Glutamatergic neuron (in vitro differentiated cells): Measurements from ENCODE around the gene PCDH19. TPM values are rescaled to one million over a fixed set of nuclear protein-coding genes. Genes with fewer than 3 reads are reported as not detected.

Source experiments
- DNase-seq: peaks from one replicate; pipeline ENCODE4 v3.0.0; 2022
- H3K27ac Mint-ChIP-seq: one replicate; pipeline ENCODE4 v1.8.0; 2020; ENCODE audit warnings: mild to moderate bottlenecking, mixed read lengths, inconsistent platforms; ENCODE audit not compliant: unreplicated experiment
- H3K27me3 Mint-ChIP-seq: one replicate; pipeline ENCODE4 v1.8.0; 2020; ENCODE audit warnings: mild to moderate bottlenecking, moderate library complexity, mixed read lengths, inconsistent platforms; ENCODE audit not compliant: unreplicated experiment
- H3K36me3 Mint-ChIP-seq: one replicate; pipeline ENCODE4 v1.8.0; 2020; ENCODE audit warnings: mild to moderate bottlenecking, mixed read lengths, inconsistent platforms; ENCODE audit not compliant: unreplicated experiment
- H3K4me1 Mint-ChIP-seq: one replicate; pipeline ENCODE4 v1.8.0; 2020; ENCODE audit warnings: mild to moderate bottlenecking, low read depth, mixed read lengths, inconsistent platforms; ENCODE audit not compliant: unreplicated experiment
- H3K4me3 Mint-ChIP-seq: one replicate; pipeline ENCODE4 v1.8.0; 2020; ENCODE audit warnings: mild to moderate bottlenecking, mixed read lengths, inconsistent platforms; ENCODE audit not compliant: unreplicated experiment
- H3K9me3 Mint-ChIP-seq: one replicate; pipeline ENCODE4 v1.8.0; 2020; ENCODE audit warnings: mild to moderate bottlenecking, moderate library complexity, mixed read lengths, inconsistent platforms; ENCODE audit not compliant: unreplicated experiment
- total RNA-seq: library from RNA; stranded (reverse); fragmentation: NEBNext Ultra II Directional; extraction: Animal tissue kit (Norgen Biotek cat#: 25700); gene quantifications from one replicate; pipeline ENCODE4 v1.2.1, GENCODE V29; 2021; ENCODE audit not compliant: unreplicated experiment
- TF ChIP-seq, protein P1 (sequence below): fragments of 200-600 bp; sonication (generic); IDR thresholded peaks from one replicate; pipeline ENCODE4 v1.5.0; 2021; ENCODE audit not compliant: partially characterized antibody, unreplicated experiment

PCDH19 gene
- total RNA-seq, 1 donor from 2014 or later, result 4.1 TPM

DNA sequence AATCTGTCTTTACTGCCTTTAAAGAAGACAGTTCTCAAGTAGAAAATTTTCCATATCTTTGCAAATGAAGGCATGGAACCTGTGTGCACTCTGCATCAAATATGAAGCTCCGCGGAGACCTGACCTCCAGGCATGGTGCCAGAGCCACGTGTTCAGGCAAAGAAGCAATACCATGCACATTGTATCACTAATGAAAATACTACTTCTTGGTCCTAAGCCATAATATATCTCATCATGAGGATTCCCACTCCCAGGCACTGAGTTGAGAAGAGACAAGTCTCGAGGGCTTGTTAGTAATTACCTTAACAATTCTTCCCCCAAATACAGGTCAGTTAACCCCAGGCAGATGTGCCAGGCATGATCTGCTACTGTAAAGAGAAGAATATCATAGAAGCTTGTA lies 56.7 kb downstream of the PCDH19 start:
- H3K36me3 Mint-ChIP-seq, result no peaks in the 10 kb centered on the region
- no peak overlapping the region for H3K4me3 Mint-ChIP-seq
- H3K4me1 Mint-ChIP-seq, result peaks cover 5% of the 10 kb centered on the region
- no peak overlapping the region for H3K27ac Mint-ChIP-seq
- TF ChIP-seq, protein P1, sequence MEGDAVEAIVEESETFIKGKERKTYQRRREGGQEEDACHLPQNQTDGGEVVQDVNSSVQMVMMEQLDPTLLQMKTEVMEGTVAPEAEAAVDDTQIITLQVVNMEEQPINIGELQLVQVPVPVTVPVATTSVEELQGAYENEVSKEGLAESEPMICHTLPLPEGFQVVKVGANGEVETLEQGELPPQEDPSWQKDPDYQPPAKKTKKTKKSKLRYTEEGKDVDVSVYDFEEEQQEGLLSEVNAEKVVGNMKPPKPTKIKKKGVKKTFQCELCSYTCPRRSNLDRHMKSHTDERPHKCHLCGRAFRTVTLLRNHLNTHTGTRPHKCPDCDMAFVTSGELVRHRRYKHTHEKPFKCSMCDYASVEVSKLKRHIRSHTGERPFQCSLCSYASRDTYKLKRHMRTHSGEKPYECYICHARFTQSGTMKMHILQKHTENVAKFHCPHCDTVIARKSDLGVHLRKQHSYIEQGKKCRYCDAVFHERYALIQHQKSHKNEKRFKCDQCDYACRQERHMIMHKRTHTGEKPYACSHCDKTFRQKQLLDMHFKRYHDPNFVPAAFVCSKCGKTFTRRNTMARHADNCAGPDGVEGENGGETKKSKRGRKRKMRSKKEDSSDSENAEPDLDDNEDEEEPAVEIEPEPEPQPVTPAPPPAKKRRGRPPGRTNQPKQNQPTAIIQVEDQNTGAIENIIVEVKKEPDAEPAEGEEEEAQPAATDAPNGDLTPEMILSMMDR, result no peak
- H3K27me3 Mint-ChIP-seq, result no peaks in the 10 kb centered on the region
- H3K9me3 Mint-ChIP-seq, result peaks cover 1% of the 10 kb centered on the region
- DNase-seq, result no peak

- no peaks in the 10 kb centered on the region for H3K27me3 Mint-ChIP-seq
- H3K36me3 Mint-ChIP-seq, result no peaks in the 10 kb centered on the region
- H3K4me1 Mint-ChIP-seq, result no peaks in the 10 kb centered on the region
Measured at GRCh38 chrX:100350704-100351489, 59.2 kb downstream of the PCDH19 start.

DNA sequence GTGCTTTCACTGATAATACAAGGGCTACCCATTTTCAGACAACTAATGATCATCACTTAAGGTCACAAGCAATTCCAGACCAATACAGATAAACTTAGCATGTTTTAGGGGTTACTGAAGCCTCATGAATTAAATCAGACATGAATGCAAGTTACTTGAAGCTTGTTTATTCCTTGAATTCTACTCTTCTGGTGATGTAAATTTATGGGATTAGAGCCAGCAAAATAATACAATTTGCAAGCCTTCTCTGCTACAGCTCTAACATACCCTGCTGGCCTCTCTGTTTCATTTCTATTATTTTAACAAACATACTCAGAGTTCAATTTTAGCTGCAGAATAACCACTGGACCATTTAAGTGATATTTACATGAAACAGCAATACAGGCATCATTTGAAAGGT lies 60.7 kb downstream of the PCDH19 start:
- Mint-ChIP-seq H3K27me3 (no peaks in the 10 kb centered on the region), H3K36me3 (no peaks in the 10 kb centered on the region), H3K4me1 (no peaks in the 10 kb centered on the region), H3K9me3 (no peaks in the 10 kb centered on the region), H3K27ac (no peak overlapping the region), H3K4me3 (no peak overlapping the region)
- TF ChIP-seq, protein P1, result no peak
- DNase-seq, result no peak

More at GRCh38 chrX:100350704-100351489, 59.2 kb downstream of the PCDH19 start:
- H3K27ac Mint-ChIP-seq, result no peak overlapping the region
- no peak for DNase-seq
- no peaks in the 10 kb centered on the region for H3K9me3 Mint-ChIP-seq
- TF ChIP-seq, protein P1, result no peak
- H3K4me3 Mint-ChIP-seq, result no peak overlapping the region

- DNase-seq, result no peak
- H3K4me1 Mint-ChIP-seq, result no peaks in the 10 kb centered on the region
- peaks cover 2% of the 10 kb centered on the region for H3K27me3 Mint-ChIP-seq
- no peak overlapping the region for H3K4me3 Mint-ChIP-seq
- H3K27ac Mint-ChIP-seq, result no peak overlapping the region
- no peaks in the 10 kb centered on the region for H3K9me3 Mint-ChIP-seq
- H3K36me3 Mint-ChIP-seq, result no peaks in the 10 kb centered on the region
- TF ChIP-seq, protein P1, result no peak
Measured at GRCh38 chrX:100341142-100341510, 68.9 kb downstream of the PCDH19 start.

DNA sequence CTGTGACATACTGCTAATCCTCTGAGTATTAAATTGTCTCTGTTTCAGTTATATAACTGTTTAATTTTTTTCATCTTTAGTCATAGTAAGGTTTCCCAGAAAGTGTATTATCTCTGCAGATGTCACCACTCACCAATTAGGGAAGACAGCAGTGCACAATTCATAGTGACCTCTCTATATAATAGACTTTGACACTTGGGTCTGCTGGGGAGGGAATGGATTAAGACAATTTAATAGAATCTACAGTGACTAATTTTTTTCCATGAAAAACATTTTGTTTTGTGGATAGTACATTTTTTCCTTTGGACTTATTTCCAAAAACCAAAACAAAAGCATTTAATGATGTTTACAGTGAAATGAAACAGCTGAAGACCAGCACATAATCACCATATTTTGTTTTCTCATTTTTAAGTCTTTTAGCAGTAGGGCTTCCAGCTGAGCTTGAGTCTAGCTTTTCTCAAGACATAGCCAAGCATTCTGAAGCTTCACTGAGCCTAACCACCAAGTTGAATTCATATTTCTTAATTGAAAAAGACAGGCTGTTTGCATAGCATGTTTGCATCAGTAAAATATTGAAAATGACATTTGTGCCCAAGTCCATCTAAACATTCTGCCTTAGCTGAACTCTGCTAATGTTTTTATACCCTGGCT lies 69.5 kb downstream of the PCDH19 start:
- no peaks in the 10 kb centered on the region for H3K36me3 Mint-ChIP-seq
- peaks cover 2% of the 10 kb centered on the region for H3K27me3 Mint-ChIP-seq
- H3K4me1 Mint-ChIP-seq, result no peaks in the 10 kb centered on the region
- H3K4me3 Mint-ChIP-seq, result no peak overlapping the region
- DNase-seq, result no peak
- H3K9me3 Mint-ChIP-seq, result no peaks in the 10 kb centered on the region
- TF ChIP-seq, protein P1, result no peak
- H3K27ac Mint-ChIP-seq, result no peak overlapping the region
